GM18951 (cell line): Measurements from ENCODE around the gene GPR34.

Source experiments
- POLR2A ChIP-seq: IDR thresholded peaks from 4 replicates; pipeline ENCODE4 v1.6.1; 2011; ENCODE audit warnings: mild to moderate bottlenecking; ENCODE audit not compliant: insufficient read length, insufficient read depth; ENCODE audit errors: extremely low read depth
- in situ Hi-C: fragments of 300-500 bp; cut with MboI; formaldehyde crosslinking; loops from one replicate; pipeline ENCODE4 v1.12.0; 2022; ENCODE audit warnings: low sequenced_read_pairs, mixed read lengths, inconsistent platforms; ENCODE audit not compliant: unreplicated experiment

The GPR34 gene

DNA sequence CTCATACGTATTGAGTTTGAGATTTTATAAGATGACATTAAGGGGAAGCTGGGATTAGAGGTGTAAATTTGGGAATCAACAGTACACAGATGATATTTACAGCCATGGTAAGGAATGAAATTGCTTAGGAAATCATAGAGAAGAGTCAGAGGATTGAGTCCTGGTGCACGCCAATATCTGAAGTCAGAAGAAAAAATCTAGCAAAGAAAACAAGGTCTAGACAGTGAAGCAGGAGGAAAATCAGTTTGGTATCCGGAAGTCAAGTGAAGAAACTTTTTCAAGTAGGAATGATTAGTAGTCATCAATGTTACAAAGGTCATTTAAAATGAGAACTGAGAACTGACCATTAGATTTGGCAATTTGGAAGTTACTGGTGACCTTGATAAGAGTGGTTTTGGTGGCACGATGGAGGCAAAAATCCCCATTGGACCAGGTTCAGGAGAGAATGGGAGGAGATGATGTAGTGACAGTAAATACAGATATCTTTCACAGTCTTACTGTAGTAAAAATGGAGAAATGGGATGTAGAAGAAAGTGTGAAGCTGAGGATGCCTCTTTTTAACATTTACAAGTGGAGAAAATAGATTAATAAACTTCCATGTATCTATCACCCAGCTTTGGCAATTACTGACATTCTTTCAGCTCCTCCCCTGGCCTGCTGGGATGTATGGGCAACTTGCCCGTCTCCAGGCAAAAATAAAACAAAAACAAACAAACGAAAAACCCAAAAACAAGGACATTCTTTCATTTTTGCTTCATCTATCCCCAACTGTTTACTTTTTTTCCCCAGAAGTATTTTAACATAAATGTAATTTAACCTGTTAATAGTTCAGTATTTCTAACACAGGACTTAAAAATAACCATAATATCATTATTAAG, 11.4 kb upstream of the GPR34 start:
- in situ Hi-C loops: no loop called here
- no peak for TF ChIP-seq POLR2A

DNA sequence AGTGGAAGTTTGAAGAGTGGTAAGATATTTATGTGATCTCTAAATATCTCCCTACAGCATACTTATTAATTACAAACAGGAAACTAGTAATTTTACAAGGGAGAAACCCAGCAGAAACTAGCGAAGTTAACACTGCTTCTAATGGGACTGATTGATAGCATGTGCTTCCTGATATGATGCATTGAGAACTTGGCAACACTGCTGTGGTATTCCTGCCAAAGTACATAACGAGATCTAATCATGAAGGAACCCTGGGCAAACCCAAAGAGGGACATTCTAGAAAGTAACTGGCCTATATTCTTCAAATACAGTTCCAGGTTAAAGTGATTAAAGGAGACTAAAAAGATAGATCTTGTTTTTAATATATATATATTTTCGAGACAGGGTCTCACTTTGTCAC, 4.6 kb upstream of the GPR34 start:
- in situ Hi-C loops: no loop called here
- no peak for TF ChIP-seq POLR2A

DNA sequence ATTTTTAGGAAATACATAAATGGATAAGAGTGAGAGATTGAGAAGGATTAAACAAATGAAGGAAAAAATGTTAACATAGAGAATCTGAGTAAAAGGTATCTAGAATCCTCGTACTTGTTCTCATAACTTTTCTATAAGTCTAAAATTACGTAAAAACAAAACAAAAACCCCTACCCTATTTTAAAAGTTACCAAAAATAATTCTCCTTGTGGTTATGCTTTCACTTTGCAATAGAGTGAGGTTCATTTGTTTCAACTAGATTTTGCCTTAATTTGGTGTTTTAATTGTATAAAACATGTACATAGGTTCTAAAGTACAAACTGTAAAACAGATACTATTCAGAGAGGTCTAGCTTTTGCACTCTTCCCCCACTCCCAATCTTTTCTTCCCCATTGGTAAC, 3.8 kb upstream of the GPR34 start:
- no peak for TF ChIP-seq POLR2A
- in situ Hi-C loops: no loop called here

DNA sequence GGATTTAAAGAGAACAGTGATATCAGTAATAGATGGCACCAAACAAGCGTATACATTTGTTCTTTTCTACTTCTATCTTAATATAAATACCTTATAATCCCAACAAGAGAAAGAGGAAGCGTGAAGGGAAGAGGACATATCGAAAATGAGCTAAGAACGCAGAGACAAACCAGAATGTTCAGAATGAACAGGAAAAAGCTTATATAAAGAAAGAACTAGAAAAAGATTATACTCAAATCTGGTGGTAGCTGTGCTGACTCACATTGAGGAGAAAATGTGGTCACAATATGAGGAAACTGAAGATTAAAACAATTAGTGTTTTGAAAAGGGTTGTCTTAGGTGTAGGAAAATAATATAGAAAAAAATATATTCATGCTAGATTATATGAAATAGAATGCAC, 2.0 kb upstream of the GPR34 start:
- in situ Hi-C loops: no loop called here
- no peak for TF ChIP-seq POLR2A

DNA sequence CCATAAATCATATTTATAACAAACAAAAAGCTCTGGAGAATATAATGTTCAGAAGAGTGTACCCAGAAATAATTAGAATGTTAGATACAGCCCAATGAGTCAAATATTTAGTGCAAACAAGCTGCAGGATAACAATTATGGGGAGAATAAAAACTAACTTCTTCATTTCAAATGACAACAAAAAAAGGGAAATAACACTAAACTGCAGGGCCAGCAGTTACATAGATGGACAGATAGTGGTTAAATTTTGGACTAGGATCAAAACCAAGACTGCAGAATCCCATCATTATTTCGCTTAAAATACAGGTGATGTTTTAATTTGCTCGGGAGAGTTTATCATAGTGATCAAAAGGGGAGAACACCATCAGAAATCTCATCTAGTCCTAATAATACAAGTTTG, 617 bp upstream of the GPR34 start:
- TF ChIP-seq POLR2A: no peak
- in situ Hi-C loops: no loop called here

DNA sequence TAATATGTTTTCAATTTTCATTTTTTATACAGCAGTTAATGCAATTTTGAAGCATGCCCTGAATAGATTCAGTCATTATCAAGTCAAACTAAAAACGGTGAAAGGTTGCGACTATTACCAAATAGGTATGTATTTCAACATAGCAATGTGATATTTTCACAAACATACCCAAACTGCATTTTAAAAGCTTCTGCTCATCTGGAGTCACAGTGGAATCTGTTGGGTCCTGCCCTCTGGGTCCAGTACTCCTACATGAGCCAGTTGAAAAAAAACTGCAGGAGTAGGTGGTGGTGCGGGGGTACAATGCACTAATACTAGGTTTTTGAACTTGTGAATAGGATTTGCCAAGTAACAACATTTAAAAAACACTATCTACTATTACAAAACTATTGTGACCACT, 938 bp downstream of the GPR34 start:
- TF ChIP-seq POLR2A: no peak
- in situ Hi-C loops: no loop called here

DNA sequence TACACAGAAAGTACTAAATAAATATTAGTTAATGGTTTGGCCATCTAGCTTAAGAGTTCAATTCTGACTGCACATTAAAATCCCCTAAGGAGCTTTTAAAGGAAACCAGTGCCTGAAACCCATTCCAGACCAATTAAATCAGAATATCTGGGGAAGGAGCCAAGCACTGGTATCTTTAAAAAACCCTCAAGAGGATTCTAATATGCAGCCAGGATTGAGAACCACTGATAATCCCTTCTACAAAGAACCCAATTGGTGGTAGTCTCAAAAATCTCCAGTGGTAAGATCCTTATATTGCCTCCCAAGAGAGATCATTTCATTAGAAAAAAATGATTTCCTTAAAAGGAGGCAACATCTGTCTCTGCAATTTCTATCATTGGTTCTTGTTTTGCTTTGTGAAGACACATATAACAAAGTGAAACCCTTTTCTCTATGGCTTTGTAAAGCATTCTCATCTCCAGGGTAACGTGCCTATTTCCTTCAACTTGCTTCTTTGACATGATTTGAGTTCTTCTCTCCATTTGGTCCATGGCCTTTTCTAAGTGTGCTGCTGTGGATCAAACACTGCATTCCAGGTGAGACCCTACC, 3.5 kb downstream of the GPR34 start:
- no peak for TF ChIP-seq POLR2A
- in situ Hi-C loops: no loop called here

DNA sequence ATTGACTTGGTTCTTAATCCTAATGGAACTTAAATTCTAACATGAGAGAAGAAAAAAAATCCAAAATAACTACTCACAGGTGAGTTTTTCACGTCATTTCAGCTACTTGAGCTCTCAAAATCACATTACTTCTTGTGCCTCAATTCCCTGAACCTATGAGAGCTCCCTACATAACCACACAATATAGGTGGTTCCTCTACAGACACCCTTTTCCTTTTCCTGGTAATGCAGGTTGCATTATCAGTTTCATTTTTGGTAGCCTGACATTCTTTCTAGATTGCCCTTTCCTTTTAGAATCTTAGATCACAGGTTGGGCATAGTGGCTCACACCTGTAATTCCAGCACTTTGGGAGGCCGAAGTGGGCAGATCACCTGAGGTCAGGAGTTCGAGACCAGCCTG, 4.3 kb downstream of the GPR34 start:
- in situ Hi-C loops: no loop called here
- no peak for TF ChIP-seq POLR2A

DNA sequence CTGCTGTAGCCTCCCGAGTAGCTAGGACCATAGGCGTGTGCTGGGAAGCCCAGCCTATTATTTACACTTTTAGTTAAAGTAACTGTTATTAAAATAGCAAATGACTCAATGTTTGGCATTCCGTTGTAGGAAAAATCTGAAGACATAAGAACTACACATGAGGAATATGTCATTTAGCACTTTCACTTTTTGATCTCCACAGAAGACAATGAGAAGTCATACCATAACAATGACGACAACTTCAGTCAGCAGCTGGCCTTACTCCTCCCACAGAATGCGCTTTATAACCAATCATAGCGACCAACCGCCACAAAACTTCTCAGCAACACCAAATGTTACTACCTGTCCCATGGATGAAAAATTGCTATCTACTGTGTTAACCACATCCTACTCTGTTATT, 6.7 kb downstream of the GPR34 start:
- in situ Hi-C loops: no loop called here
- TF ChIP-seq POLR2A: no peak

DNA sequence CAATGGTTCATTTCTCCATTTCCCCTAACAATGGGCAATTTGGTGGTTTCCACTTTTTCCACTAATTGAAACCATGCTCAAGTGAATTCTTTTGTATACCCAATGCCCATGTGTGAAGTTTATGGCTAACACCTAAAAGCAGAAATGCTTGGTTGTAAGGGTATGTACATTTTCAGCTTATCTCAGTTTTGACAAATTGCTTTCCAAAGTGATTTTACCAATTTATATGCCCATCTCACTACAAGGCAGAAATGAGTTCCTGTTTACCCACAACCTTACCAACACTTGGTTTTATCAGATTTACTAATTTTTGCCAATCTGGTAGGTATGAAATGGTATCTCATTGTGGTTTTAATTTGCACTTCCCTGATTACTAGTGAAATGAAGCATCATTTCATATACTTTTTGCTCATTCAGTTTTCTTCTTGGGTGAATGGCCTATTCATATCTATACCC, 14.8 kb downstream of the GPR34 start:
- in situ Hi-C loops: loop anchor here (25.0 kb wide), 1 partner anchor 416 kb away; no protein-coding TSS in a partner anchor

DNA sequence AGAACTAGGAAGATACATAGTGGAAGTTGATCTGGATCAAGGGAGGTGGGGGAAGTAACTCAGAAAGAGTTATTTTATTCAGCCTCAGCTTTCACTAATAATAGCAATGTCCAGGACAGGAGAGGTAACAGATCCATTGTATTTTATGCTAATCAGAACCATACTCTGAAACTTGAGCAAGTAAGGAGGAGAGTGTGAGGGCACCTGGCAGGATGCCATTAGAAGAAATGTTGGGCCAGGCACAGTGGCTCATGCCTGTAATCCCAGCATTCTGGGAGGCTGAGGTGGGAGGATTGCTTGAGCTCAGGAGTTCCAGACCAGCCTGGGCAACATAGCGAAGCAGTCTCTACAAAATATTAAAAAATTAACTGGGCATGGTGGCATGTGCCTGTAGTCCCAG, 16.3 kb downstream of the GPR34 start:
- in situ Hi-C loops: loop anchor here (25.0 kb wide), 1 partner anchor 418 kb away; no protein-coding TSS in a partner anchor
- no peak for TF ChIP-seq POLR2A

More for the DNA sequence above, 14.8 kb downstream of the GPR34 start:
- TF ChIP-seq POLR2A: no peak

DNA sequence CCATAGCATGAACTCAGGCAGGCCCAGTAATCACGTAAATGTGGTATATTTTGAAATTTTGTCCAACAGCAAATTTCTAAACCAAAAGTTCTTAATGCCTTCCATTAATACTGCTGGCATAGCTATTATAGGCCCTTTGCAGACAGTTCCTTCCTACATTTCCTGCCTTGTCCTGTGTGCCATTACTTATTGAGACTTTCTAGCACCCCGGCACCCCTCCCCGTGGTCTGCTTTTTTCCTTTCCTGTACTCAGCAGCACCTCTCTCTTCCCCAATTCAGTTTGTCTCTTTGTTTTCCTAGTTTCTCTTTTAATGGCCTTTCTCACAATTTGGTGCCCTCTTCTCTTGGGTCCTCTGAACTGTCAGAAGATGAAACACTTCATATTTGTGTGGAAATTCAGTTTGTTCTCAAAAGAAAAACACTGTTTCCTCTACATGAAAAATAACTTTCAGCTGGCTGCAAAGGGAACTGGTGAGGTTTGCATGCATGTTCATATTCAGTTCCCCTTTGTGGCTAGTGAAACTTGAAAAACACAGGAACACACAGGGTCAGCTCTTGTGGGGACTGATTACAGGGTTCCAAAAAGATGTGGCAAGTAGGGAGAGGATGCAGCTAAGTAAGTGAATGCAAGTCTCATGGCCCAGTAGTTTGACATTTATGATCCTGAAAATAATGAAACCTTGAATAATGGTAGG, 17.1 kb downstream of the GPR34 start:
- in situ Hi-C loops: loop anchor here (25.0 kb wide), 1 partner anchor 419 kb away; no protein-coding TSS in a partner anchor

DNA sequence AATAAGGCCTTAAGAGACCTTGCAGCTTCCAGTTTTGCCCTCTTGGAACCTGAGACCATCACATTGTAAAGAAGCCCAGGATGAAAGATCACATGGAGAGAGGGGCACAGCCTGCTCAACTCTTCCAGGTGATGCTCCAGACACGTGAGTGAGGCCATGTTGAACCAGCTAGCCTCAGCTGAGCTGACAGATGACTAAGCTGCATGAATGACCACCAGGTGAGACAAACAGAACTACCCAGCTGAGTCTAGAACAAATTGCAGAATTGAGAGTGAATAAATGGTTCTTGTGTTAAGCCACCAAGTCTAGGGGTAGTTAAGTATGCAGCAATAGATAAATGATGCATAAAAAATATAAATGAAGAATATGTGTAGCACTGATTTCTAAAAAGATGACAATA, 18.4 kb downstream of the GPR34 start:
- no peak for TF ChIP-seq POLR2A
- in situ Hi-C loops: loop anchor here (25.0 kb wide), 1 partner anchor 420 kb away; no protein-coding TSS in a partner anchor

More for the DNA sequence above, 17.1 kb downstream of the GPR34 start:
- TF ChIP-seq POLR2A: no peak
